Mucosa of stomach (tissue), 1 donor: ENCODE data around the gene TXLNB.
"Not testable (repeated sequence)": the region's sequence is repeated elsewhere in the genome, so short reads cannot be mapped to it uniquely, and the experiment has no call there.

Source experiments
- H3K27me3 ChIP-seq: one replicate; pipeline ENCODE4 v1.7.0; 2013; ENCODE audit warnings: mild to moderate bottlenecking, low read length; ENCODE audit not compliant: control insufficient read depth, insufficient read depth
- H3K36me3 ChIP-seq: one replicate; pipeline ENCODE4 v1.7.0; 2013; ENCODE audit warnings: low read length; ENCODE audit not compliant: control insufficient read depth, insufficient read depth
- H3K4me1 ChIP-seq: one replicate; pipeline ENCODE4 v1.7.0; 2013; ENCODE audit warnings: mild to moderate bottlenecking, low read length; ENCODE audit not compliant: control insufficient read depth, insufficient read depth
- H3K4me3 ChIP-seq: one replicate; pipeline ENCODE4 v1.7.0; 2013; ENCODE audit warnings: low read length
- H3K9ac ChIP-seq: one replicate; pipeline ENCODE4 v1.7.0; 2013; ENCODE audit warnings: mild to moderate bottlenecking, low read length, moderate library complexity
- H3K9me3 ChIP-seq: one replicate; pipeline ENCODE4 v1.7.0; 2013; ENCODE audit warnings: mild to moderate bottlenecking, low read length, moderate library complexity; ENCODE audit not compliant: control insufficient read depth
- donor health status: Pancreatic carcinoma.

The TXLNB gene

GRCh38 chr6:139240161-139241010 is 51.4 kb downstream of the TXLNB start:
- no peak overlapping the region for H3K9ac ChIP-seq
- no peaks in the 10 kb centered on the region for H3K9me3 ChIP-seq
- H3K27me3 ChIP-seq: no peaks in the 10 kb centered on the region
- peaks cover 9% of the 10 kb centered on the region for H3K4me1 ChIP-seq
- no peaks in the 10 kb centered on the region for H3K36me3 ChIP-seq
- no peak overlapping the region for H3K4me3 ChIP-seq

- Histone ChIP-seq H3K4me3 (no peak overlapping the region), H3K9ac (no peak overlapping the region), H3K9me3 (no peaks in the 10 kb centered on the region)
Observed at GRCh38 chr6:139239064-139239463, 52.7 kb downstream of the TXLNB start.

GRCh38 chr6:139236105-139236504 is 55.7 kb downstream of the TXLNB start:
- Histone ChIP-seq H3K4me1 (peaks cover 9% of the 10 kb centered on the region), H3K4me3 (no peak overlapping the region), H3K27me3 (no peaks in the 10 kb centered on the region), H3K9me3 (no peaks in the 10 kb centered on the region), H3K9ac (no peak overlapping the region), H3K36me3 (no peaks in the 10 kb centered on the region)

More at GRCh38 chr6:139239064-139239463, 52.7 kb downstream of the TXLNB start:
- Histone ChIP-seq H3K27me3 (no peaks in the 10 kb centered on the region), H3K4me1 (peaks cover 9% of the 10 kb centered on the region), H3K36me3 (no peaks in the 10 kb centered on the region)

- H3K4me1 ChIP-seq: peaks cover 5% of the 10 kb centered on the region
- no peak overlapping the region for H3K9ac ChIP-seq
- no peaks in the 10 kb centered on the region for H3K27me3 ChIP-seq
- no peak overlapping the region for H3K4me3 ChIP-seq
- no peaks in the 10 kb centered on the region for H3K9me3 ChIP-seq
- no peaks in the 10 kb centered on the region for H3K36me3 ChIP-seq
Observed at GRCh38 chr6:139235661-139236060, 56.1 kb downstream of the TXLNB start.

GRCh38 chr6:139234193-139234592 is 57.6 kb downstream of the TXLNB start:
- H3K4me3 ChIP-seq, H3K9me3 ChIP-seq, H3K36me3 ChIP-seq, H3K4me1 ChIP-seq, H3K27me3 ChIP-seq, H3K9ac ChIP-seq: not testable (repeated sequence)

- no peak overlapping the region for H3K4me3 ChIP-seq
- no peaks in the 10 kb centered on the region for H3K4me1 ChIP-seq
- H3K27me3 ChIP-seq: no peaks in the 10 kb centered on the region
- no peaks in the 10 kb centered on the region for H3K9me3 ChIP-seq
- no peak overlapping the region for H3K9ac ChIP-seq
- H3K36me3 ChIP-seq: no peaks in the 10 kb centered on the region
Observed at GRCh38 chr6:139231206-139231605, 60.6 kb downstream of the TXLNB start.

- Histone ChIP-seq H3K9me3 (no peaks in the 10 kb centered on the region), H3K9ac (no peak overlapping the region), H3K36me3 (no peaks in the 10 kb centered on the region), H3K4me1 (no peaks in the 10 kb centered on the region), H3K27me3 (no peaks in the 10 kb centered on the region), H3K4me3 (no peak overlapping the region)
Observed at GRCh38 chr6:139230391-139230840, 61.4 kb downstream of the TXLNB start.

GRCh38 chr6:139228387-139228786 is 63.4 kb downstream of the TXLNB start:
- not testable (repeated sequence) for H3K9me3 ChIP-seq, H3K9ac ChIP-seq, H3K4me1 ChIP-seq, H3K36me3 ChIP-seq, H3K4me3 ChIP-seq, H3K27me3 ChIP-seq

GRCh38 chr6:139219746-139220145 is 72.1 kb downstream of the TXLNB start:
- Histone ChIP-seq H3K4me1 (peaks cover 5% of the 10 kb centered on the region), H3K9me3 (no peaks in the 10 kb centered on the region), H3K36me3 (no peaks in the 10 kb centered on the region), H3K27me3 (no peaks in the 10 kb centered on the region), H3K9ac (no peak overlapping the region), H3K4me3 (no peak overlapping the region)

- no peak overlapping the region for H3K9ac ChIP-seq
- H3K9me3 ChIP-seq: no peaks in the 10 kb centered on the region
- H3K36me3 ChIP-seq: no peaks in the 10 kb centered on the region
- peaks cover 5% of the 10 kb centered on the region for H3K4me1 ChIP-seq
- no peaks in the 10 kb centered on the region for H3K27me3 ChIP-seq
- no peak overlapping the region for H3K4me3 ChIP-seq
Observed at GRCh38 chr6:139219271-139219729, 72.5 kb downstream of the TXLNB start.

GRCh38 chr6:139212460-139212859 is 79.3 kb downstream of the TXLNB start:
- H3K36me3 ChIP-seq, H3K9ac ChIP-seq, H3K27me3 ChIP-seq, H3K4me3 ChIP-seq, H3K9me3 ChIP-seq, H3K4me1 ChIP-seq: not testable (repeated sequence)

GRCh38 chr6:139210766-139211165 is 81.0 kb downstream of the TXLNB start:
- H3K9me3 ChIP-seq, H3K9ac ChIP-seq, H3K4me3 ChIP-seq, H3K27me3 ChIP-seq, H3K4me1 ChIP-seq, H3K36me3 ChIP-seq: not testable (repeated sequence)
